K562 (cell line): ENCODE data around the gene PRKD1. TPM values are rescaled to one million over a fixed set of nuclear protein-coding genes. Genes with fewer than 3 reads are reported as not detected.

Experiments
- ARNT ChIP-seq, 2 experiments: fragments of 450-650 bp; IDR thresholded peaks; 2 replicates each; pipeline ENCODE4 v1.6.1; 2016; ENCODE audit warnings: mild to moderate bottlenecking in 1 of 2
- HDAC1 ChIP-seq, 2 experiments: fragments of 450-650 bp; IDR thresholded peaks; 2 replicates each; pipeline ENCODE4 v1.6.1; 2016 to 2017; ENCODE audit warnings: inconsistent platforms in 1 of 2, mild to moderate bottlenecking in 1 of 2, moderate library complexity in 1 of 2
- MAFG ChIP-seq: fragments of 450-650 bp; conservative IDR thresholded peaks from 2 replicates; pipeline ENCODE4 v1.6.1; 2016; ENCODE audit warnings: missing genetic modification characterization, missing compliant biosample characterization
- NFATC3 ChIP-seq: fragments of 450-650 bp; IDR thresholded peaks from 2 replicates; pipeline ENCODE4 v1.6.1; 2017; ENCODE audit warnings: mild to moderate bottlenecking
- RBBP5 ChIP-seq: fragments of 200-600 bp; sonication (generic); IDR thresholded peaks from 2 replicates; pipeline ENCODE4 v1.6.1; 2012; ENCODE audit warnings: borderline replicate concordance, mild to moderate bottlenecking, low read length, control low read depth, inconsistent platforms; ENCODE audit not compliant: insufficient read depth, poor library complexity, severe bottlenecking
- ZFP1 ChIP-seq: fragments of 450-650 bp; formaldehyde crosslinking; IDR thresholded peaks from 2 replicates; pipeline ENCODE4 v1.4.0; 2020; ENCODE audit warnings: mild to moderate bottlenecking, mixed read lengths
- ZMIZ1 ChIP-seq, 2 experiments: fragments of 150-350 bp in 1 of 2; IDR thresholded peaks; 2 replicates each; pipeline ENCODE4 v1.6.1; 2012 to 2016; ENCODE audit warnings: low read depth in 2 of 2, low read length in 2 of 2, mild to moderate bottlenecking in 1 of 2, moderate library complexity in 1 of 2
- ZNF175 ChIP-seq: fragments of 200-800 bp; sonication (Bioruptor generic); IDR thresholded peaks from 2 replicates; pipeline ENCODE4 v1.6.1; 2016; ENCODE audit warnings: low read depth, mild to moderate bottlenecking, missing genetic modification characterization, missing compliant biosample characterization
- ZNF239 ChIP-seq: fragments of 250-450 bp; sonication (Bioruptor Pico); IDR thresholded peaks from 2 replicates; pipeline ENCODE4 v1.4.0; 2020; ENCODE audit warnings: mild to moderate bottlenecking
- ZNF253 ChIP-seq: fragments of 250-450 bp; sonication (Bioruptor Pico); conservative IDR thresholded peaks from 2 replicates; pipeline ENCODE4 v1.6.1; 2021; ENCODE audit warnings: mild to moderate bottlenecking
- ZNF518B ChIP-seq: fragments of 250-450 bp; sonication (Bioruptor Pico); IDR thresholded peaks from 2 replicates; pipeline ENCODE4 v1.5.0; 2021; ENCODE audit warnings: mild to moderate bottlenecking, moderate library complexity
- ZNF668 ChIP-seq: fragments of 250-450 bp; sonication (Bioruptor Pico); IDR thresholded peaks from 2 replicates; pipeline ENCODE4 v1.8.0; 2022; ENCODE audit warnings: mild to moderate bottlenecking, inconsistent platforms
- polyA plus RNA-seq, 8 experiments: library from polyadenylated mRNA; depleted of rRNA in 4 of 8; stranded (reverse) in 5 of 8; unstranded in 3 of 8; fragments of >200 nt; fragmentation: Nextera tagmentation in 2 of 8; fragmentation: Illumina TruSeq in 1 of 8; extraction: Ambion mirVana in 2 of 8; extraction: Trizol in 1 of 8; gene quantifications; 2 replicates each; pipeline versions ENCODE4 v1.2.1 to v1.2.3, GENCODE V29; 2011 to 2014; ENCODE audit warnings: inconsistent platforms in 1 of 8, missing spikeins in 1 of 8
- total RNA-seq, 7 experiments: library from RNA; depleted of rRNA in 6 of 7; stranded (reverse); fragments of >200 nt in 6 of 7; fragmentation: Illumina TruSeq in 2 of 7; extraction: Trizol in 2 of 7; gene quantifications; 2 replicates each; pipeline versions ENCODE4 v1.2.1 to v1.2.3, GENCODE V29; 2011 to 2021; ENCODE audit warnings: low replicate concordance in 1 of 7
- TF ChIP-seq, protein P1 (sequence below): fragments of 250-450 bp; sonication (Bioruptor Pico); IDR thresholded peaks from 2 replicates; pipeline ENCODE4 v1.4.0; 2020; ENCODE audit warnings: mild to moderate bottlenecking, moderate library complexity

The PRKD1 gene
- total and polyA plus RNA-seq, 9 of the 15 experiments (the other 6 are each of a cell fraction or from before 2014, with no cell fraction given), result 0.04 to 0.25 (median 0.13) TPM; not detected in 1

GRCh38 chr14:29805415-29806123, 122.1 kb downstream of the PRKD1 start (continued):
- TF ChIP-seq ZNF668 (CRISPR knock-in tag) (no peak), ZNF175 (CRISPR knock-in tag) (peak; percentile 88; the same call in 1 of the 2 replicates), ARNT (IDR thresholded peaks at IDR 0.05) (peak in 1 of 2 experiments; percentile 81; a peak in 2 of 4 replicates), RBBP5 (no peak), NFATC3 (peak; percentile 76; the same call in 1 of the 2 replicates), ZNF518B (CRISPR knock-in tag) (no peak), ZMIZ1 (IDR thresholded peaks at IDR 0.05; ENCODE audit: low read depth in 2 of 2, low read length in 2 of 2) (no peak), ZNF253 (CRISPR knock-in tag) (no peak), ZNF239 (CRISPR knock-in tag) (peak; percentile 37; the same call in 1 of the 2 replicates), HDAC1 (IDR thresholded peaks at IDR 0.05) (no peak), ZFP1 (CRISPR knock-in tag) (no peak), MAFG (tag) (0 out of 2 replicates have a peak, but pooled peaks have one; percentile 10)
- TF ChIP-seq, protein P1, sequence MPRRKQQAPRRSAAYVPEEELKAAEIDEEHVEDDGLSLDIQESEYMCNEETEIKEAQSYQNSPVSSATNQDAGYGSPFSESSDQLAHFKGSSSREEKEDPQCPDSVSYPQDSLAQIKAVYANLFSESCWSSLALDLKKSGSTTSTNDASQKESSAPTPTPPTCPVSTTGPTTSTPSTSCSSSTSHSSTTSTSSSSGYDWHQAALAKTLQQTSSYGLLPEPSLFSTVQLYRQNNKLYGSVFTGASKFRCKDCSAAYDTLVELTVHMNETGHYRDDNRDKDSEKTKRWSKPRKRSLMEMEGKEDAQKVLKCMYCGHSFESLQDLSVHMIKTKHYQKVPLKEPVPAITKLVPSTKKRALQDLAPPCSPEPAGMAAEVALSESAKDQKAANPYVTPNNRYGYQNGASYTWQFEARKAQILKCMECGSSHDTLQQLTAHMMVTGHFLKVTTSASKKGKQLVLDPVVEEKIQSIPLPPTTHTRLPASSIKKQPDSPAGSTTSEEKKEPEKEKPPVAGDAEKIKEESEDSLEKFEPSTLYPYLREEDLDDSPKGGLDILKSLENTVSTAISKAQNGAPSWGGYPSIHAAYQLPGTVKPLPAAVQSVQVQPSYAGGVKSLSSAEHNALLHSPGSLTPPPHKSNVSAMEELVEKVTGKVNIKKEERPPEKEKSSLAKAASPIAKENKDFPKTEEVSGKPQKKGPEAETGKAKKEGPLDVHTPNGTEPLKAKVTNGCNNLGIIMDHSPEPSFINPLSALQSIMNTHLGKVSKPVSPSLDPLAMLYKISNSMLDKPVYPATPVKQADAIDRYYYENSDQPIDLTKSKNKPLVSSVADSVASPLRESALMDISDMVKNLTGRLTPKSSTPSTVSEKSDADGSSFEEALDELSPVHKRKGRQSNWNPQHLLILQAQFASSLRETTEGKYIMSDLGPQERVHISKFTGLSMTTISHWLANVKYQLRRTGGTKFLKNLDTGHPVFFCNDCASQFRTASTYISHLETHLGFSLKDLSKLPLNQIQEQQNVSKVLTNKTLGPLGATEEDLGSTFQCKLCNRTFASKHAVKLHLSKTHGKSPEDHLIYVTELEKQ, result no peak
